IPS-18c (cell line): ENCODE measurements around the gene DOCK2.
"Not testable (repeated sequence)": the region's sequence is repeated elsewhere in the genome, so short reads cannot be mapped to it uniquely, and the experiment has no call there.

ENCODE experiments used
- H3K4me3 ChIP-seq: 2 replicates; pipeline ENCODE4 v1.7.0; 2013; ENCODE audit warnings: low read depth, mild to moderate bottlenecking, low read length, moderate library complexity; ENCODE audit not compliant: insufficient read depth
- H3K9me3 ChIP-seq: one replicate; pipeline ENCODE4 v1.6.1; 2013; ENCODE audit warnings: mild to moderate bottlenecking, low read length, moderate library complexity; ENCODE audit not compliant: control insufficient read depth, insufficient read depth

Gene DOCK2

GRCh38 chr5:169632946-169633345 is 4.1 kb upstream of the DOCK2 start:
- H3K9me3 ChIP-seq, result no peaks in the 10 kb centered on the region
- H3K4me3 ChIP-seq, result no peak overlapping the region

- Histone ChIP-seq H3K4me3 (no peak overlapping the region), H3K9me3 (peaks cover 4% of the 10 kb centered on the region)
These were observed 2.5 kb upstream of the DOCK2 start for GRCh38 chr5:169634606-169635005.

DNA sequence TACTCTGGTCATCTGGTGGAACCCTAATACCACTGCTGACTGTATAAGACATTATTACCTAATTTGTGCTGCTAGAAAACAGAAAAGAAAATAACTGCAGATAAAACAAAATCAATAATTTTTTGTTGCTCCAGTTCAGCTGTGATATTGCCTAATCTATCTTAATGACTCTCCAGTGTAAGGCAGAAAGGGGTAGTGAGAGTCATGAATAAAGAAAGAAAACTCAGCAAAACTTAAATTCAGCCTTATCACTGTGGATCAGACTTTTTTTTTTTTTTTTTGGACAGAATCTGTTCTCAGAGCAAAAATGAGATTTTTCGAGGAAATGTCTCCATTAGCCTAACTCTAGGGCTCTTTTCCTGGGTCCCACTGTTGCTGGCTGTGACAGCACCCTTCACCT is 1.1 kb upstream of the DOCK2 start:
- Histone ChIP-seq H3K4me3 (no peak overlapping the region), H3K9me3 (peaks cover 4% of the 10 kb centered on the region)

DNA sequence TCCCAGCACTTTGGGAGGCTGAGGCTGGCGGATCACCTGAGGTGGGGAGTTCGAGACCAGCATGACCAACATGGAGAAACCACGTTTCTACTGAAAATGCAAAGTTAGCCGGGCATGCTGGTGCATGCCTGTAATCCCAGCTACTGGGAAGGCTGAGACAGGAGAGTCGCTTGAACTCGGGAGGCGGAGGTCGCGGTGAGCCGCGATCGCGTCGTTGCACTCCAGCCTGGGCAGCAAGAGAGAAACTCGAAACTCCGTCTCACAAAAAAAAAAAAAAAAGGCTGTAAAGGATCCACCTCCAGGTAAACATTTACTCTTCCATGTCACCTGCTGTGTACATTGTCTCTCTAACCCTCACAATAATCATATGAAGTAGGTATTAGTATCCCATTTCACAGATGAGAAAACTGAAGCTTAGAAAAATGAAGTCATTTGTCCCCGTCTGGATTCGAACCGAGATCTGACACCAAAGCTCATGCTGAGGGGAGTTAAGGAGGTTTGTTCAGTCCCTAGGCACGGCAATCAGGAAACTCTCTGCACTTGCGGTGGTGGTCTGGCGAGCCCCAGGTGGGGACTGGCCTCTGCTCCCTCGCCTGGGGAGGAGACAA is 494 bp upstream of the DOCK2 start:
- H3K4me3 ChIP-seq, result peak overlapping the region; percentile 59
- peaks cover 4% of the 10 kb centered on the region for H3K9me3 ChIP-seq

DNA sequence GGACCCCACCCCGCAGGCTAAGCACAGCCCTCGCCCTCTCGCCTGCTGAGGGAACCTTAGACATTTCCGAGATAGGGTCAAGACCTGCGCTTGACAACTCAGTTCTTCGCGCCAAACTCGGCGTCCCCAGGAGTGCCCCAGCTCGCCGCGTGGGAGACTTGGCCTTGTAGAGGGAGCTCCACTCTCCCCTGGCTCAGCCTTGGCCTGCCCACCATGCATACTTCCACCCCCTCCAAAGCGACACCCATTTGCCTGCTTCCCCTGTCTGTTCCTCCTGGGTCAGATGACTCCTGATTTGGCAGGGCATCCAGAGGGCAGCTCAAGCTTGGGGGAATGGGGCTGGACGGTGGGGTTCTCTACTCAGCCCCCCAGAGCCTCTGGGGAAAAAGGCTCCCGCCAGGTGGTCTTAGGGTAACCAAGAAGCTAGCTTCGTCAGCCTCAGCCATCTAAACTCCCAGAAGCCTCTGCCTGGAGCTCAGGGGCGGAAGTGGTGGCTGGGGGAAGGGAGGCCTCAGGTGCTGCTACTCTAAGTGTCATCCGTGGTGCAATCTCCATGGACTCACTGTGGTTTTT is 560 bp downstream of the DOCK2 start:
- peak overlapping the region; percentile 59 for H3K4me3 ChIP-seq

DNA sequence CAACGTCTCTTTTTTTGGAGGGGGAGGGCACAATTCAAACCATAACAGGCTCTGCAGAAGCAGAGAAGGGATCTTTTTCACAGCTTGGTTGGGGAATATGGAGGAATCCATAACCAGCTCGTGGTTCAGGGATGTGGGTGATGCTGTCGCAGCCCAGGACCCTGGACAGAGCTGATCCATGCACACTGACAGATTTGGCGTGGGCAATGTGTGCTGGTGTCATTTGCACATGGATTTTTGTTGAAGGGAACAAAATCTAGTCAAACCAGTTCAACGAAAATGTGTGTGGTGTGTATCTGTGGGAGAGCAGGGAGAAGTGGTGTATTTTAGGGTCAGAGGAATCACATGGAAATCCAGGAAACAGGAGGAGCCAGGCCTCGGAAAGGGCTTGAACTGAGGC is 4.2 kb downstream of the DOCK2 start:
- H3K4me3 ChIP-seq, result no peak overlapping the region

More for the DNA sequence above, 560 bp downstream of the DOCK2 start:
- H3K9me3 ChIP-seq, result peaks cover 4% of the 10 kb centered on the region

GRCh38 chr5:169646856-169647255 is 9.8 kb downstream of the DOCK2 start:
- Histone ChIP-seq H3K4me3 (no peak overlapping the region), H3K9me3 (peaks cover 2% of the 10 kb centered on the region)

More for the DNA sequence above, 4.2 kb downstream of the DOCK2 start:
- peaks cover 4% of the 10 kb centered on the region for H3K9me3 ChIP-seq

DNA sequence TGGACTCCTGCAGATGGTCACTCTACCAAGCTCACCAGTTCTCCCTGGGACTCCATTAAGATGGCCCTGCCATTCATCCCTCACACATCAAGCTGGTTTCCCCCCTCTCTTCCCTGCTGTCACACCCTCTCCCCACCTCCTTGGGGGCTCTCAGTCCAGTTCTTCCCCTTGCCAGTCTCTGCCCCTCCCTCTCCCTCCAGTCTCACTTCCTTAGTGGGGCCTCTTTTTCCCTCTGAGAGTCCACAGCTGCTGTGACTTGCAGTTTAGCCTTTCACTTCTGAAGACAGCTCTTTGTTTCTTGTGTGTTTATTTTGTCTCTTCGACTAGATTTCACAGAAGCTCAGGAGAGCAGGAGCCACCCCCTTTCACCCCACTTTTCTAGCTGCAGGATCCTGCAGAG is 10.5 kb downstream of the DOCK2 start:
- Histone ChIP-seq H3K4me3 (no peak overlapping the region), H3K9me3 (peaks cover 2% of the 10 kb centered on the region)

DNA sequence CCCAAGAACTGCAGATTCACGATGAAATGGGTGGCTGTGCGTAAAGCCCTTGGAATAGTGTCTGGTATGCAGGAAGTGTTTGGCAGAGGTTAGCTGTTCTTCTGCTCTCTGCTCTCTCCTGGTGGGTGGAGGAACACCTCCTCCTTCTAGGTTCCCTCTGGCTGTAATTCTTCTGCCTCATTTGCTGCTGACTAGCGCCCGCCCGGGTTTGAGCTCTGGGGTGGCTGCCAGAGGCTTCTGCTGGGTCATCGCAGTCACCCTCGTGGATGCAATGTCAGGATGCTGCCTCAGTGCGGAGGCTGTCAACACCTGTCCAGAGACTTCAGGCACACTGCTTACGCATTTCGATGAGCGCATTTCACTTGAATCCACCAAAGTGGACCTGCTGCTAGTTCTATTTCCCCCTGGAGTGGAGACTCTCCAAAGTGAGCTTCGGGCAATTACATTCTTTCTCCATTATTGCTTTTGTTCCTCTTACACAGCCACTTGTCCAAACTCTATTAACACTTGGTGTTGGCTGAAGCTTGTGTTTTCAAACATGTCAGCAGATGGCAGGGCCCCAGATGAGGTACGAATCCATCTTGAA is 11.7 kb downstream of the DOCK2 start:
- H3K4me3 ChIP-seq, result no peak overlapping the region
- H3K9me3 ChIP-seq, result peaks cover 2% of the 10 kb centered on the region

- no peak overlapping the region for H3K4me3 ChIP-seq
- H3K9me3 ChIP-seq, result peaks cover 2% of the 10 kb centered on the region
These were observed 12.4 kb downstream of the DOCK2 start for GRCh38 chr5:169649486-169649885.

- peaks cover 2% of the 10 kb centered on the region for H3K9me3 ChIP-seq
- H3K4me3 ChIP-seq, result no peak overlapping the region
These were observed 13.7 kb downstream of the DOCK2 start for GRCh38 chr5:169650701-169651331.

GRCh38 chr5:169651526-169651925 is 14.5 kb downstream of the DOCK2 start:
- Histone ChIP-seq H3K4me3 (no peak overlapping the region), H3K9me3 (peaks cover 2% of the 10 kb centered on the region)

DNA sequence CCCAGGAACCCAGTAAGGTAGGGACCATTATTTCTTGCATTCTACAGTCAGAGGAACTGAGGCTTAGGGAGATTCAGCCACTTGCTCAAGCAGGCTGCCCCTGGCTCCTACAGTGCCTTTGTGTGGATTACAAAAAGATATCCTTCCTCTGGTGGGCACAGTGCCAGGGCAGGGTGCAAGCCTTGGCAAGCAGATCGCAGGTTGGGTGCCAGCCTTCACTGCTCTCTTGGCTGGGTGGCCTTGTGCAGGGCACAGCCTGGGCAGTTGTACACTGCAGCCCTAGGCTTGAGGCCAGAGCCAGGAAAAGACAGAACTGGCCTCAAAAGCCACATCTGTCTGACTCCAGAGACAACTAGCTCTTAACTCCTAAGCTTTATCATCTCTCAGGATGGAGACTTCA is 15.0 kb downstream of the DOCK2 start:
- no peak overlapping the region for H3K4me3 ChIP-seq
- peaks cover 2% of the 10 kb centered on the region for H3K9me3 ChIP-seq

- H3K9me3 ChIP-seq, result peaks cover 2% of the 10 kb centered on the region
- H3K4me3 ChIP-seq, result no peak overlapping the region
These were observed 16.0 kb downstream of the DOCK2 start for GRCh38 chr5:169653091-169653490.

GRCh38 chr5:169655353-169655752 is 18.3 kb downstream of the DOCK2 start:
- no peak overlapping the region for H3K4me3 ChIP-seq
- no peaks in the 10 kb centered on the region for H3K9me3 ChIP-seq

DNA sequence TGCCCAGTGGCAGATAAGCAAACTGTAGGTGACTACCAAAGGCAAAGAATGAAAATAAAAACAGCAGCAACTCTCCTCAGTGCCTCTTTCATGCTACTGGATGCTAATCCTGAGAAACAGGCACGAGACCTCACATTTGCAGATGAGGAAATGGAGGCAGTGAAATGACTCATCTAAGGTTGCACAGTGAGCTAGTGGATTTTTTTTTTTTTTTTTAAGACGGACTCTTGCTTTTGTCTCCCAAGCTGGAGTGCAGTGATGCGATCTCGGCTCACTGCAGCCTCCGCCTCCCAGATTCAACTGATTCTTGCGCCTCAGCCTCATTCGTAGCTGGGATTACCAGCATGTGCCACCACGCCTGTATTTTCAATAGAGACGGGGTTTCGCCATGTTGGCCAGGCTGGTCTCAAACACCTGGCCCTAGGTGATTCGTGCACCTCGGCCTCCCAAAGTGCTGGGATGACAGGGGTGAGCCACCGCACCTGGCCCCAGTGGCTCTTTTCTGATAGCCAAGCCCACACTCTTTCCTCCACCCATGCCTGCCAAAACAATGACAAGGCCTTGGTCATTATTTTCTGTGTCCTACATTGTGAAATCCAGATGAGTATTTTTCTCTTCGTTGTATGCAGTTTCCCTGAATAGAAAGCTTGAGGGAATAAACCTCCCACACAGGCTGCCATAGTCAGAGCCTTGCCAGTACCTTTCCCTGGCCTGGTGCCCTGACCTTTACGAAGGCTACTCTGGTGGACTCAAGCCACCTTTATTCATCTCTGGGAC is 19.2 kb downstream of the DOCK2 start:
- Histone ChIP-seq H3K4me3 (no peak overlapping the region), H3K9me3 (no peaks in the 10 kb centered on the region)

GRCh38 chr5:169657127-169657526 is 20.1 kb downstream of the DOCK2 start:
- Histone ChIP-seq H3K4me3 (no peak overlapping the region), H3K9me3 (no peaks in the 10 kb centered on the region)

GRCh38 chr5:169662451-169662850 is 25.4 kb downstream of the DOCK2 start:
- not testable (repeated sequence) for H3K4me3 ChIP-seq, H3K9me3 ChIP-seq
